Measurements from ENCODE around the gene CITED4.

CITED4 gene

GRCh38 chr1:40831001-40831732, 31.0 kb downstream of the CITED4 start:
- no peak for DNase-seq

DNA sequence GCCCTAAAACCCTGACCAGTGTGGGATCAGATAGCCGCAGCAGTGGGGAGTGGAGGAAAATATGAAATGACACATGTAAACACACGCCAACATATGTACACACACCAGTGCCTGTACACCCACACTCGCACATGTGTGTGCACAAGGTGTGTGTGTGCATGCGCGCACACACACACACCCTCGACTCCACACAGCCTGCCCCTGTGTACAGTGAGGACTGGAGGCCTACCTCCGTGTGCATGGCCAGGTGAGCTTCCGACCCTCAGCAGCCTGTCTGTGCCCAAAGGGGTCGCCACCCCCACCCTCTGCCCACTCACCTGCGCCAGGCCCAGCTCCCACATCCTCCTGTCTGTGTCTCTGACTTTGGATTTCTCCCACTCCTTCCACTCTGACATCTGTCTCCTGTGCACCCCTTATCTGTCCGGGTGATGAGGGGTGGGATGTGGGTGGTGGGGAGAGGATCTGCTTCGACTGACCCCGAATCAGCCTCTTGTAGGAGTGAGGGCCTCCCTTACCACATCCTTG, 31.7 kb downstream of the CITED4 start:
- DNase-seq = no peak

GRCh38 chr1:40829631-40830245, 32.4 kb downstream of the CITED4 start:
- no peak for DNase-seq

DNA sequence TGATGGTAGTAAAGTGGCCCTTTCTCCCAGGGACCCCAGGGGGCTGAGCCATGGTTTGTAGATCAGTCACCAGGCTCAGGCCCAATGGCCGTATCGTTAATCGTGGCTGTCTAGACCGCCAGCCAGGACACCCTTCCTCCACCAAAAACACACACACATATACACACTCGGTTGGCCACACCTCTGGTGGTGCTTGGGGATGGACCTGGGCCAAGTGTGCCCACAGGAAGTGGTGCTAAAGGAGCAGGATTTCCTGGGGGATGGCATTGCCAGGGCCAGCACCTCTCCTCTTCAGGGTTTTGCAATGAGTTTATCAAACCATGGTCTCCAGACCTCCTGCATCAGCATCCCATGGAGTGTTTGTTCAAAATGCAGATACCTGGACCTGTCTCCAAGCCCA, 36.2 kb downstream of the CITED4 start:
- DNase-seq = no peak

GRCh38 chr1:40825435-40825788, 36.8 kb downstream of the CITED4 start:
- DNase-seq = peak; percentile 53

GRCh38 chr1:40824591-40825434, 37.4 kb downstream of the CITED4 start:
- DNase-seq = no peak

DNA sequence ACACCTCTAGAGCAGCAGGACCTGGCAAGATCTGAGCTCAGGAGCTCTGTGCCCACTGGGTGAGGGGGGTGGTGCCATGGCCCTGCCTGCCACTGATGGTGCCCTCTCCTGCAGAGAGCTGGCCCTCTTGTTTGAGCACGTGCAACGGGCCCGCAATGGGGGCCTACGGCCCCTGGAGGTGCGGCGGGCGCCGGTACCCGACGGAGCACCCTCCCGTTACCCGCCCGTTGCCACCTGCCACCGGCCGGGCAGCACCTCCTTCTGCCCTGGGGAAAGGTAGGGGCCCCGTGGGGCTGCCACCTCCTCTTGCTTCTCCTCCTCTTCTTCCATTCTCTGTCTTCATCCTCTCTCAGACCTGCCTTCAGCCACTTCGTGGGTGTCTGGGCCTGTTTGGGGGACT, 38.2 kb downstream of the CITED4 start:
- DNase-seq = no peak

DNA sequence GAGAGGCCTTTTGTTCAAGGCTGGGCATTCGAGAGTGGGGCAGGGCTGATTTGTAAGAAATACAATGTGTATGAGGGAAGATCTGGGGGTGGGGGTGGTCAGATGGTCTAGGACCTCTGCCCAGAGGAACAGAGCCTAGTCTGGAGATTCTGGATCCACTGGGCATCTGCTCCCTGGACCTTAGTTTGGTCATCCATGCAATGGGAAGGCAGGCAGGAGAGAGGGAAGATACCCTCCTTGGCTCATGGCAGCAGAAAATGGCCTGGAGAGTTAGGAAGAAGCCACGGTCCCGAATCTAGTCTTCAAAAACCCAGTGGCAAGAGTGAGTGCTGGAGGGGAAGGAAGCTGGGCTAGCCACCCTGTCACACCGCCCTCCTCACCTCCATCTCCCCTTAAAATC, 38.8 kb downstream of the CITED4 start:
- DNase-seq = no peak

DNA sequence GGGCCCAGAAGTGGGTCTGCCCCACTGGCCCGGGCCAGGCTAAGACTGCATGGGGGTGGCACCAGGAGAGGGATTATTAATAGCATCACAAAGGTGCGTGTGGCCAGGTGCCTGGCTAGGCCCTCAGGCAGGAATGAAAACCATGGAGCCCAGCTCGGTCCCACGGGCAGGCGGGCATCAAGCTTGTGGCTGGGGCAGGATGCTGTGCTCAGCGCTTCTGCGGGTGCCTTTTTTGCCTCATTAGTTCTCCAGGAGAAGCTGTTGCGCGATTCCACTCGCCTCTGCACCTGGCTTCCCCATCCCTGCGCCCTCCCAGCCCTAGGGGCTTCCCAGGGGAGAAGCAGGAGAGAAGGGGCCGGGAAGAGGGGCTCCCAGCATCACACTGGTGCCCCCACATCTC, 39.3 kb downstream of the CITED4 start:
- no peak for DNase-seq

DNA sequence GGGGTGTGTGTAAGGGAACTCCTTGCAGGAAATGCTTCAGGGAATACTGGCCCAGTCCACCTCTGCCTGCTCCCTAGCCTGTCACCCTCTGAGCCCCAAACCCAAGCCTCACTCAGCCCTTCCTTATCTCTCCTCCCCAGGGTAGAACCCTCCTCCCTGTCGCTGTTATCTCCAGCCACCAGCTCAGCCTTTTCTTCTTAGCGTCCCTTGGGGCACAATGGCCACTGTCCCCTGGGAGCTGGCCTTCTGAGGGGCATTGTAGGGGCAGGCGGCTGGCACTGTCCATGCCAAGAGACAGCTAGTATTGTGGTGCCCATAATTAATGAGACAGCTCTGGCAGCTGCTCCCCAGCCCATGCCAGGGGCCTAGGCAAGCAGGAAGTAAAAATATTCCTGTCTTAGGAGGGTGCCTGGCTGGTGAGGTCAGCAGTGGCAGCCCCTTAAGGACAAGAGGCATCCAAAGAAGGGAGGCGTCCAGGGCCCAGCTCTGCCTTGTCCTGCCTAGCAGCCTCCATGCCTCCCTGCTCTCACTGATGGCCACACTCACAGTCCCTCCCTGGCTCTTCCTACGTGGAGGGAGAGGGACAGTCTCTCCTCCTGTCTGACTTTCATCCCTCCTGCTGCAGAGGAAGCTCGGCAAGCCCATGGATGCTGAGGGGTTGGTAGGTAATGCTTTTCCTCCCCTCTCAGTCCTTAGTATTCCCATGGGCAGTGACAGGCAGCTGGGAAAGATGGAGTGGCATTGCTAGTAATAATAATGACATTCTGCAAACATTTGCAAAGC, 41.1 kb downstream of the CITED4 start:
- no peak for DNase-seq

GRCh38 chr1:40820251-40820797, 41.8 kb downstream of the CITED4 start:
- no peak for DNase-seq

DNA sequence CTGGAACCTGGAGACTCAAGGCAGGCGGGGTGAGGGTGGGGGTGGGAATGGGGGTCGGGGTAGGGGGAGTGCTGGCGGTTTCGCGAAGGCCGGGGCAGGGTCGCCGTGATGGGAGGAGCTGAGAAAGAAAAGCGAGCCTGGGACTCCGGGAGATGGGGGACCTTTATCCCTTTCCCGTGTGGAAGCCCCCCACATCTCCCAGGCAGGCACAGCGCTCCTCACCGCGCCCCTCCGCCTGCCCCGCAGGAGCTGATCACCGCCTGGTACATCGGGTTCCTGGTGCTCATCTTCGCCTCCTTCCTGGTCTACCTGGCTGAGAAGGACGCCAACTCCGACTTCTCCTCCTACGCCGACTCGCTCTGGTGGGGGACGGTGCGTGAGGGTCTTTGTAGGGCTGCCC, 43.1 kb downstream of the CITED4 start:
- DNase-seq = no peak

GRCh38 chr1:40818264-40818961, 43.8 kb downstream of the CITED4 start:
- no peak for DNase-seq

GRCh38 chr1:40817791-40818263, 44.3 kb downstream of the CITED4 start:
- no peak for DNase-seq

- DNase-seq = no peak
Measured at GRCh38 chr1:40815420-40815819, 46.7 kb downstream of the CITED4 start.
